Measurements from ENCODE around the gene ZBTB7C. TPM values are rescaled to one million over a fixed set of nuclear protein-coding genes. Genes with fewer than 3 reads are reported as not detected.

Gene ZBTB7C
- total and polyA plus RNA-seq, 9 donors = 1.5 to 26.6 (median 15.7) TPM

DNA sequence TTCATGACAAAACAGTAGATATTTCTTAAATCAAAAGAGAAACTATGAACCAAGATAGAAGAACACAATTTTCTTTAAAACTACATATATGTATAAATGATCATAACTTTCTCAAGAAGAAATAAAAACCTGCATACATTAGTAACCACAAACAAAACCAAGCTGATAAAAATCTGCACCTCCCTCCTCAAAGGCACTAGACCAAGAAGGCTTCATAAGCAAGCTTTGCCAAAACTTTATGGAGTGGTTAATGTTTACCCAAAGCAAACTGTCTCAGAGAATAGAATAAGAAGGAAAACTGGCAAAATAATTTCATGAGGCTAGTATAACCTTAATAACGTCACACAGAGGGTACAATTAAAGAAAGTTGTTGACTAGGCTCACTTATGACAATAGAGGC, 138.3 kb downstream of the ZBTB7C start:
- TF ChIP-seq POLR2A (IDR thresholded peaks at IDR 0.05) (no peak), EP300 (IDR thresholded peaks at IDR 0.05) (no peak)
- TF ChIP-seq, protein P1, sequence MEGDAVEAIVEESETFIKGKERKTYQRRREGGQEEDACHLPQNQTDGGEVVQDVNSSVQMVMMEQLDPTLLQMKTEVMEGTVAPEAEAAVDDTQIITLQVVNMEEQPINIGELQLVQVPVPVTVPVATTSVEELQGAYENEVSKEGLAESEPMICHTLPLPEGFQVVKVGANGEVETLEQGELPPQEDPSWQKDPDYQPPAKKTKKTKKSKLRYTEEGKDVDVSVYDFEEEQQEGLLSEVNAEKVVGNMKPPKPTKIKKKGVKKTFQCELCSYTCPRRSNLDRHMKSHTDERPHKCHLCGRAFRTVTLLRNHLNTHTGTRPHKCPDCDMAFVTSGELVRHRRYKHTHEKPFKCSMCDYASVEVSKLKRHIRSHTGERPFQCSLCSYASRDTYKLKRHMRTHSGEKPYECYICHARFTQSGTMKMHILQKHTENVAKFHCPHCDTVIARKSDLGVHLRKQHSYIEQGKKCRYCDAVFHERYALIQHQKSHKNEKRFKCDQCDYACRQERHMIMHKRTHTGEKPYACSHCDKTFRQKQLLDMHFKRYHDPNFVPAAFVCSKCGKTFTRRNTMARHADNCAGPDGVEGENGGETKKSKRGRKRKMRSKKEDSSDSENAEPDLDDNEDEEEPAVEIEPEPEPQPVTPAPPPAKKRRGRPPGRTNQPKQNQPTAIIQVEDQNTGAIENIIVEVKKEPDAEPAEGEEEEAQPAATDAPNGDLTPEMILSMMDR (IDR thresholded peaks at IDR 0.05) = no peak
- 62 to 75% (median 71%) methylated on average over 1 of the region's 1 CpG for WGBS, 3 donors
- Histone ChIP-seq H3K4me1 (ENCODE audit: insufficient read depth) (no peaks in the 10 kb centered on the region), H3K4me3 (no peak overlapping the region), H3K27me3 (no peaks in the 10 kb centered on the region), H3K9me3 (no peaks in the 10 kb centered on the region), H3K27ac (no peak overlapping the region), H3K36me3 (no peaks in the 10 kb centered on the region)
- intact Hi-C loops (cut with DNase I) = no loop called here
- DNase-seq = no peak

DNA sequence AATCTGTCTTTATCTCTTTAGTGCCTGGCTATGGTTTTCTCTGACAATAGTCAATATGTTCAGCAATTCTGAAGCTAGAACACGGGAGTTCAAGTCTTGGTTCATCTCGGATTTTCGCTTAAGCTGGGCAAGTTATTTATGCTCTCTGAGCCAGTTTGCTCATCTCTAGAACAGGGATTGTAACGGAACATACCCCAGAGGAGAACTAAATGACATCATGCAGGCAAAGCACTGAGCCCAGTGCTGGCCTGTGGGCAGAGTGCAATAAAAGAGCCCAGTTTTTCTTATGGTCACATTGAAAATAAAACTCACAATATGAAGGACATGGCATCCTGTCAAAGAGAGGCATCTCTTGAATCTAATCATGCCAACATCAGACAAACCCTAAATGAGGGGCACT, 143.9 kb downstream of the ZBTB7C start:
- DNase-seq = no peak
- TF ChIP-seq POLR2A (IDR thresholded peaks at IDR 0.05) (no peak), EP300 (IDR thresholded peaks at IDR 0.05) (no peak)
- TF ChIP-seq, protein P1 (IDR thresholded peaks at IDR 0.05) = no peak
- no peak overlapping the region for H3K4me3 ChIP-seq
- no peaks in the 10 kb centered on the region for H3K27me3 ChIP-seq
- WGBS, 3 donors = 87 to 94% (median 89%) methylated on average over 4 of the region's 4 CpGs
- intact Hi-C loops (cut with DNase I) = no loop called here
- no peak overlapping the region for H3K27ac ChIP-seq
- H3K36me3 ChIP-seq = no peaks in the 10 kb centered on the region
- no peaks in the 10 kb centered on the region for H3K4me1 ChIP-seq (ENCODE audit: insufficient read depth)
- H3K9me3 ChIP-seq = no peaks in the 10 kb centered on the region

DNA sequence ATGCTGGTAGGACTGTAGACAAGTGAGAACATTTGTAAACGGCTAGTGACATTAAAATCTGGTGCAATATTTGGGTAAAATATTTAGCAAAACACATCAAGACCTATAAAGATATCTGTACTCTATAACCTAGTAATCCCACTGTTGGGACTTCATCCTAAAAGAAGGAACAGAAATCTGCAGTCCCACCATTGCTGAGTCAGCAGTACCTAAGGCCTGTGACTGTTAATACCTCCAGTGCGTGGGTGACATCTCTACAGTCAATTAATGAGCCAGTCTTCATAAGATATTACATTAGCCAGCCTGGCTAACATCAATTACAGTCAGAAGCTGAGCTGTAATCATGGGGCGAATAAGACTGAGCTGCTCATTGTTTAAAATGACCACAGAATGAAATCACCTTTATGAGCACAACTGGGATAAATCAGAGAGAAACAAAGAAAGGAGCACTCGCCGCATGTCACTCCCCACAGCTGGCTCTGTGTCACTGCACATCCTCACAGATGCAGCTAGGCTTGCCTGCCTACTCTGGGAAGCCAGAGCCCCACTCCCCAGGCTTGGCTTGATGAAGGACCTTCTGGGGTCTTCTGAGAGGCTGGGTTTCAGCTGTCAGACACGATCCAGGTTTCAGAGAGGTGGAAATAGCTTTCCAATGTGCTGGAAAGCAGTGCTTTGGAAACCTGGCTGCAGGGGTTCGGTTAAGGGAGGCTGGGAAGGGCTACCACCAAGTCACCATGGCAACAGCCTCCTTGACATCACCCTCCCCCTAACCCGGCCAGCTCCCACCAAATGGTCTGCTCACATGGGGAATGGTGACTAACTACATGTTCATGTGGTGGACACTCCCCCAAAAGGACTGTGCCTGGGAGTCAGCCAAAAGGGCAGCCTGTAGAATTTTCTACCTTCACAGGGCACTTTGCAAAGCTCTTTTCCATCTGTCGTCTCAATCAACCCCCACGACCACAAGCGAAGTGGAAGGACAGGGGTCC, 145.0 kb downstream of the ZBTB7C start:
- no peaks in the 10 kb centered on the region for H3K36me3 ChIP-seq
- H3K9me3 ChIP-seq = no peaks in the 10 kb centered on the region
- H3K4me3 ChIP-seq = no peak overlapping the region
- no peaks in the 10 kb centered on the region for H3K27me3 ChIP-seq
- H3K4me1 ChIP-seq (ENCODE audit: insufficient read depth) = no peaks in the 10 kb centered on the region
- 78 to 79% (median 78%) methylated on average over 11 of the region's 11 CpGs for WGBS, 3 donors
- H3K27ac ChIP-seq = no peak overlapping the region
- TF ChIP-seq, protein P1 (IDR thresholded peaks at IDR 0.05) = no peak
- TF ChIP-seq POLR2A (IDR thresholded peaks at IDR 0.05) (no peak), EP300 (IDR thresholded peaks at IDR 0.05) (no peak)
- intact Hi-C loops (cut with DNase I) = no loop called here
- DNase-seq = no peak

DNA sequence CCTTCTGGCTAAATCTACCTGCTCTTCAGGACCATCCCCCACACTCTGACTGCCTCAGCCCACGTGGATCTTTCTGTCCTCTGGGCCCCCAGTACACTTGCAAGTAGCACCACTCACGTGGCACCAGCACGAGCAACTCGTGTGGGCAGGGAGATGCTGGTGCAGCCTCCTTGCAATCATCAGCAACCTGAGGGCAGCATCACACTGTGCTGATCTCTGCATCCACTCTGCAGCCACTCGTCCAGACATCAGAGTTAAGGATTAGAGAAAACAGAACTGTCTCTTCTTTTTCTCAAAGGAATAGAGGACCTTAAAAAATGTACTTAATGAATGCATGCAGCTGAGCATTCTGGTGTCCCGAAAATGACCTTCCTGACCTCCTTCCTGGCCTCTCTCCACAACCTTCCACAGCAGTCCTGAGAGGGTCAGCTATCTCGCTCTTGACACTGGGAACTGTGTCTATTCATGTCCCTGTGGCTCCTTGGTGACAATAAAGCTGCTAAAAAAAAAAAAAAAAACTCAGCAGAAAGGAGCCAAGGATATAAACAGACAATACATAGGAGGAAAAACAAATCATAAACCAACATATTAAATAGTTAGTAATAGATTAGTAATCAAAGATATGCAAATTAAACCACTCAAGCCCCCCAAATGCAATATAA, 145.9 kb downstream of the ZBTB7C start:
- no peaks in the 10 kb centered on the region for H3K9me3 ChIP-seq
- no peak overlapping the region for H3K27ac ChIP-seq
- intact Hi-C loops (cut with DNase I) = no loop called here
- H3K36me3 ChIP-seq = no peaks in the 10 kb centered on the region
- 76 to 79% (median 77%) methylated on average over 7 of the region's 7 CpGs for WGBS, 3 donors
- TF ChIP-seq EP300 (IDR thresholded peaks at IDR 0.05) (no peak), POLR2A (IDR thresholded peaks at IDR 0.05) (no peak)
- TF ChIP-seq, protein P1 (IDR thresholded peaks at IDR 0.05) = no peak
- no peaks in the 10 kb centered on the region for H3K27me3 ChIP-seq
- DNase-seq = no peak
- no peak overlapping the region for H3K4me3 ChIP-seq
- H3K4me1 ChIP-seq (ENCODE audit: insufficient read depth) = no peaks in the 10 kb centered on the region
